ENCODE data around the gene ILRUN. TPM values are rescaled to one million over a fixed set of nuclear protein-coding genes. Genes with fewer than 3 reads are reported as not detected.
"Not testable (repeated sequence)": the region's sequence is repeated elsewhere in the genome, so short reads cannot be mapped to it uniquely, and the experiment has no call there.

Gene ILRUN
- total and polyA plus RNA-seq, 9 donors = 29.4 to 86.5 (median 47.6) TPM

DNA sequence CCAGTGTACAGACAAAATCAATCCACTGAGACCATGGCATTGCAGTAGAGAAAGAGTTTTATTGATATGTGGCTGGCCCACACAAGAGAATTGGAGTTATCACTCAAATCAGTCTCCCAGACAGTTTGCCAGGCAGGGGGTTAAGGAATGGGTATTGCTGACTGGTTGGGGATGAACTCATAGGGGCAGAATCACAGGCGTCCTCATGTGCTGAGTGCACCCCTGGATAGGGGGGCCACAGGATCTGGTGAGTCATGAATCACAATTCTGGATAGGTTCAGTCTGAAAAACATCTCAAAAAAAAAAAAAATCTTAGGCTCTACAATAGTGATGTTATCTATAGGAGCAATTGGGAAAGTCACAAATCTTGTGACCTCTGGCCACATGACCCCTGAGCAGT, 29.5 kb upstream of the ILRUN start:
- no peak overlapping the region for H3K27ac ChIP-seq
- no peak for TF ChIP-seq POLR2A (IDR thresholded peaks at IDR 0.05)
- TF ChIP-seq CTCF (IDR thresholded peaks at IDR 0.05) = no peak
- no peak for TF ChIP-seq EP300 (IDR thresholded peaks at IDR 0.05)

GRCh38 chr6:34723203-34723602, 26.6 kb upstream of the ILRUN start:
- no peaks in the 10 kb centered on the region for H3K27me3 ChIP-seq
- H3K4me3 ChIP-seq = no peak overlapping the region
- H3K9me3 ChIP-seq = no peaks in the 10 kb centered on the region
- H3K36me3 ChIP-seq = no peaks in the 10 kb centered on the region
- no peak for DNase-seq
- no peak for TF ChIP-seq CTCF (IDR thresholded peaks at IDR 0.05)
- no peak for TF ChIP-seq POLR2A (IDR thresholded peaks at IDR 0.05)
- TF ChIP-seq EP300 (IDR thresholded peaks at IDR 0.05) = no peak
- 26 to 48% (median 39%) methylated on average over 2 of the region's 2 CpGs for WGBS, 3 donors
- H3K4me1 ChIP-seq (ENCODE audit: insufficient read depth) = no peaks in the 10 kb centered on the region
- H3K27ac ChIP-seq = no peak overlapping the region
- intact Hi-C loops (cut with DNase I) = no loop called here

More for the DNA sequence above, 29.5 kb upstream of the ILRUN start:
- DNase-seq = no peak
- H3K36me3 ChIP-seq = no peaks in the 10 kb centered on the region
- H3K4me1 ChIP-seq (ENCODE audit: insufficient read depth) = no peaks in the 10 kb centered on the region
- no peaks in the 10 kb centered on the region for H3K27me3 ChIP-seq
- no peak overlapping the region for H3K4me3 ChIP-seq
- intact Hi-C loops (cut with DNase I) = no loop called here
- no peaks in the 10 kb centered on the region for H3K9me3 ChIP-seq
- 63 to 91% (median 71%) methylated on average over 1 of the region's 1 CpG for WGBS, 3 donors

- TF ChIP-seq EP300 (IDR thresholded peaks at IDR 0.05) (no peak), CTCF (IDR thresholded peaks at IDR 0.05) (no peak), POLR2A (IDR thresholded peaks at IDR 0.05) (no peak)
- no peaks in the 10 kb centered on the region for H3K27me3 ChIP-seq
- DNase-seq = no peak
- whole genome bisulfite sequencing, 3 donors = 91 to 94% (median 92%) methylated on average over 8 of the region's 8 CpGs
- no peak overlapping the region for H3K4me3 ChIP-seq
- no peak overlapping the region for H3K27ac ChIP-seq
- H3K4me1 ChIP-seq (ENCODE audit: insufficient read depth) = no peaks in the 10 kb centered on the region
- H3K36me3 ChIP-seq = no peaks in the 10 kb centered on the region
- intact Hi-C loops (cut with DNase I) = no loop called here
- no peaks in the 10 kb centered on the region for H3K9me3 ChIP-seq
Observed at GRCh38 chr6:34722451-34722850, 25.9 kb upstream of the ILRUN start.

DNA sequence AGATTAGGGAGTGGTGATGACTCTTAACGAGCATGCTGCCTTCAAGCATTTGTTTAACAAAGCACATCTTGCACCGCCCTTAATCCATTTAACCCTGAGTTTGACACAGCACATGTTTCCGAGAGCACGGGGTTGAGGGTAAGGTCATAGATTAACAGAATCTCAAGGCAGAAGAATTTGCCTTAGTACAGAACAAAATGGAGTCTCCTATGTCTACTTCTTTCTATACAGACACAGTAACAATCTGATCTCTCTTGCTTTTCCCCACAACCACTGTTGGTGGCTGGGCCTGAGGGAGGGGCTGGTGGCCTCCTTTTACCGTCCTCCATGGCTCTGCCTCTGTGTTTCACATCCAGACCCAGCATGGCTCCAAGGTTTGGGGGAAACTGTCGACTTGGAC, 23.6 kb upstream of the ILRUN start:
- intact Hi-C loops (cut with DNase I); H3K4me3 ChIP-seq; H3K27ac ChIP-seq; H3K9me3 ChIP-seq; H3K27me3 ChIP-seq; H3K36me3 ChIP-seq; DNase-seq; H3K4me1 ChIP-seq (ENCODE audit: insufficient read depth): not testable (repeated sequence)
- WGBS, 3 donors = 38 to 46% (median 45%) methylated on average over 6 of the region's 6 CpGs

- 21 to 24% (median 21%) methylated on average over 7 to 9 of the region's 9 CpGs for WGBS, 3 donors
- H3K4me3 ChIP-seq; DNase-seq; H3K4me1 ChIP-seq (ENCODE audit: insufficient read depth); intact Hi-C loops (cut with DNase I); H3K9me3 ChIP-seq; H3K36me3 ChIP-seq; H3K27me3 ChIP-seq; H3K27ac ChIP-seq: not testable (repeated sequence)
Observed at GRCh38 chr6:34719646-34720045, 23.1 kb upstream of the ILRUN start.

DNA sequence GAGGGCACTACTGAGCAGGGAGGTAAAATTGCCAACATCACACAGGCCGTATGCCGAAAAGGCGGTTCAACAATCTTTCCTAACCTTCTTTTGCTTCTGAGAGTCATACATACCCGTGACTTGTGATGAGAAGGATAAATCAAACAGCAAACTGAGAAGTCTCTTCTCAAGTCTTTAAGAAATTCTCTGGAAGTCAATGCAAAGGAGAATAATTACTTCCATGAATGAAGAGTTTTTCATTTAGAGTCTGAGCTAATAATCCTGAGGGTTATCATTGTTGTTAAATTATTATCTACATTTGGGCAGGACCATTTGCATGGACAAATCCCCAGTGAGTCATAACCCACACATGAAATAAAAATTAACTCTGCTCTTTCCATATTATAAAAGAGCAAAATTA, 22.4 kb upstream of the ILRUN start:
- intact Hi-C loops (cut with DNase I) = no loop called here
- 65 to 80% (median 69%) methylated on average over 4 of the region's 4 CpGs for WGBS, 3 donors
- Histone ChIP-seq H3K27me3 (no peaks in the 10 kb centered on the region), H3K36me3 (no peaks in the 10 kb centered on the region), H3K4me1 (ENCODE audit: insufficient read depth) (no peaks in the 10 kb centered on the region), H3K9me3 (no peaks in the 10 kb centered on the region), H3K27ac (no peak overlapping the region), H3K4me3 (no peak overlapping the region)
- DNase-seq = no peak
- TF ChIP-seq POLR2A (IDR thresholded peaks at IDR 0.05) (no peak), CTCF (IDR thresholded peaks at IDR 0.05) (no peak), EP300 (IDR thresholded peaks at IDR 0.05) (no peak)

Measured in ovary (tissue), 9 donors.